Fibroblast of lung (primary cell): ENCODE data around the gene SGCE.
A peak's percentile ranks its signal among the peaks of the same experiment; 100 is the strongest.

Source experiments
- EZH2 ChIP-seq: IDR thresholded peaks from 2 replicates; pipeline ENCODE4 v1.5.1; 2012; ENCODE audit warnings: low read length, control low read depth, mild to moderate bottlenecking; ENCODE audit errors: missing control alignments
- TF ChIP-seq, protein P1 (sequence below), 2 donors: IDR thresholded peaks in 1 of 2; conservative IDR thresholded peaks in 1 of 2; 1 replicate in 1 of 2; 2 replicates in 1 of 2; pipeline ENCODE4 v1.5.1; 2011 to 2012; ENCODE audit warnings: low read length in 2 of 2, control low read depth in 1 of 2, inconsistent platforms in 1 of 2, low read depth in 1 of 2, mild to moderate bottlenecking in 1 of 2

GRCh38 chr7:94655848-94656657, at the start of gene SGCE:
- TF ChIP-seq, protein P1, sequence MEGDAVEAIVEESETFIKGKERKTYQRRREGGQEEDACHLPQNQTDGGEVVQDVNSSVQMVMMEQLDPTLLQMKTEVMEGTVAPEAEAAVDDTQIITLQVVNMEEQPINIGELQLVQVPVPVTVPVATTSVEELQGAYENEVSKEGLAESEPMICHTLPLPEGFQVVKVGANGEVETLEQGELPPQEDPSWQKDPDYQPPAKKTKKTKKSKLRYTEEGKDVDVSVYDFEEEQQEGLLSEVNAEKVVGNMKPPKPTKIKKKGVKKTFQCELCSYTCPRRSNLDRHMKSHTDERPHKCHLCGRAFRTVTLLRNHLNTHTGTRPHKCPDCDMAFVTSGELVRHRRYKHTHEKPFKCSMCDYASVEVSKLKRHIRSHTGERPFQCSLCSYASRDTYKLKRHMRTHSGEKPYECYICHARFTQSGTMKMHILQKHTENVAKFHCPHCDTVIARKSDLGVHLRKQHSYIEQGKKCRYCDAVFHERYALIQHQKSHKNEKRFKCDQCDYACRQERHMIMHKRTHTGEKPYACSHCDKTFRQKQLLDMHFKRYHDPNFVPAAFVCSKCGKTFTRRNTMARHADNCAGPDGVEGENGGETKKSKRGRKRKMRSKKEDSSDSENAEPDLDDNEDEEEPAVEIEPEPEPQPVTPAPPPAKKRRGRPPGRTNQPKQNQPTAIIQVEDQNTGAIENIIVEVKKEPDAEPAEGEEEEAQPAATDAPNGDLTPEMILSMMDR (conservative IDR thresholded peaks at IDR 0.05 in 1 of 2, IDR thresholded peaks at IDR 0.05 in 1 of 2; ENCODE audit: low read depth in 1 of 2, low read length in 2 of 2) = peak; percentile 23 to 53
- TF ChIP-seq EZH2 = no peak
